ENCODE results near the gene C16orf87. TPM values are rescaled to one million over a fixed set of nuclear protein-coding genes. Genes with fewer than 3 reads are reported as not detected.

The C16orf87 gene
- total and polyA plus RNA-seq, 9 of the 15 experiments (the other 6 are each of a cell fraction or from before 2014, with no cell fraction given) = 7.8 to 16.7 (median 10.5) TPM

GRCh38 chr16:46812781-46813540 lies 18.0 kb downstream of the C16orf87 start:
- 0 out of 2 replicates have a peak, but pooled peaks cover 2% of the 10 kb centered on the region for H3K9me3 ChIP-seq (replicated peaks; ENCODE audit: control insufficient read depth, insufficient read depth, low read depth, low read length)
- peaks cover 61% of the 10 kb centered on the region for H3K79me2 ChIP-seq (ENCODE audit: control insufficient read depth, insufficient read depth, low read length)
- 67% methylated on average over 4 of the region's 6 CpGs for WGBS (ENCODE audit: insufficient coverage, low coverage, missing lambda C conversion rate)
- H4K20me1 ChIP-seq (replicated peaks; ENCODE audit: control insufficient read depth, insufficient read depth, low read length) = no peaks in the 10 kb centered on the region
- no peak overlapping the region for H2AFZ ChIP-seq (ENCODE audit: low read depth, low read length)
- H3K9me1 ChIP-seq (ENCODE audit: control insufficient read depth, insufficient read depth, low read length) = no peaks in the 10 kb centered on the region
- no TSS peak for BruUV-seq (replicated peaks)
- CTCF ChIA-PET (ENCODE audit: low intra/inter-chr PET ratio) = no interaction called here
- no peak overlapping the region for H3K4me2 ChIP-seq (ENCODE audit: insufficient read depth, low read length)
- FAIRE-seq (no peak), DNase-seq (ENCODE audit: extremely low read depth in 1 of 4, low spot score in 3 of 4) (no peak), ATAC-seq (no peak)
- POLR2A ChIA-PET = interaction anchor here (1.2 to 1.4 kb wide), 2 partner anchors 22 to 23 kb away, joined by 3 read pairs; no protein-coding TSS in a partner anchor
- H3K27me3 ChIP-seq (ENCODE audit: control insufficient read depth in 2 of 2, insufficient read depth in 2 of 2, low read length in 2 of 2) = no peaks in the 10 kb centered on the region
- intact Hi-C loops (cut with micrococcal nuclease) (no loop called here), in situ Hi-C loops (cut with MboI) (no loop called here)
- TF ChIP-seq SMAD1 (IDR thresholded peaks at IDR 0.05; ENCODE audit: low read depth, low read length, partially characterized antibody) (no peak), CLOCK (CRISPR knock-in tag; IDR thresholded peaks at IDR 0.05; ENCODE audit: borderline replicate concordance) (no peak), POLR2AphosphoS2 (IDR thresholded peaks at IDR 0.05; ENCODE audit: low read length) (no peak), RBM14 (IDR thresholded peaks at IDR 0.05; ENCODE audit: borderline replicate concordance, insufficient read depth, low read depth, low read length) (no peak), KLF13 (tag; IDR thresholded peaks at IDR 0.05; ENCODE audit: borderline replicate concordance, low read depth) (no peak), SIN3B (IDR thresholded peaks at IDR 0.05; ENCODE audit: low read depth) (no peak), ZNF354B (CRISPR knock-in tag; IDR thresholded peaks at IDR 0.05) (no peak), HDAC3 (IDR thresholded peaks at IDR 0.05; ENCODE audit: borderline replicate concordance, partially characterized antibody) (no peak), ZNF408 (CRISPR knock-in tag; IDR thresholded peaks at IDR 0.05; ENCODE audit: low read depth) (no peak), SMAD4 (CRISPR knock-in tag; conservative IDR thresholded peaks at IDR 0.05) (no peak)
- H3K9ac ChIP-seq (ENCODE audit: insufficient read depth in 1 of 2, low read depth in 2 of 2, low read length in 2 of 2) = no peak overlapping the region
- H3K27ac ChIP-seq (ENCODE audit: extremely low read depth, low read depth, low read length) = no peak overlapping the region
- no peak overlapping the region for H3K4me3 ChIP-seq
- H3K4me1 ChIP-seq (replicated peaks in 1 of 2; ENCODE audit: control insufficient read depth in 2 of 2, insufficient read depth in 2 of 2, low read length in 2 of 2) = 0 out of 5 replicates have a peak, but pooled peaks cover 0 to 1% of the 10 kb centered on the region in 2 experiments
- 0 out of 3 replicates have a peak, but pooled peaks cover 2% of the 10 kb centered on the region for H3K36me3 ChIP-seq (ENCODE audit: control insufficient read depth, insufficient read depth, low read length)
